Endodermal cell (in vitro differentiated cells): ENCODE measurements around the gene ABCA13. TPM values are rescaled to one million over a fixed set of nuclear protein-coding genes. Genes with fewer than 3 reads are reported as not detected.
A peak's percentile ranks its signal among the peaks of the same experiment; 100 is the strongest.

Source experiments
- DNase-seq: peaks from one replicate; pipeline ENCODE4 v3.0.0-alpha.2; 2017
- H3K27ac ChIP-seq: 2 replicates; pipeline ENCODE4 v1.5.1; 2013; ENCODE audit warnings: mild to moderate bottlenecking, low read depth, low read length, moderate library complexity
- H3K27me3 ChIP-seq: 2 replicates; pipeline ENCODE4 v1.6.1; 2013; ENCODE audit warnings: mild to moderate bottlenecking, low read length, moderate library complexity; ENCODE audit not compliant: insufficient read depth, control insufficient read depth, poor library complexity, severe bottlenecking
- H3K36me3 ChIP-seq: 2 replicates; pipeline ENCODE4 v1.7.0; 2013; ENCODE audit warnings: mild to moderate bottlenecking, low read length, moderate library complexity; ENCODE audit not compliant: control insufficient read depth, insufficient read depth
- H3K4me1 ChIP-seq: one replicate; pipeline ENCODE4 v1.7.0; 2013; ENCODE audit warnings: low read length; ENCODE audit not compliant: control insufficient read depth, insufficient read depth
- H3K4me3 ChIP-seq: 2 replicates; pipeline ENCODE4 v1.5.1; 2013; ENCODE audit warnings: mild to moderate bottlenecking, low read length, moderate library complexity
- H3K9ac ChIP-seq: 2 replicates; pipeline ENCODE4 v1.6.1; 2013; ENCODE audit warnings: mild to moderate bottlenecking, low read length, moderate library complexity; ENCODE audit not compliant: poor library complexity, severe bottlenecking; ENCODE audit errors: extremely low read depth
- H3K9me3 ChIP-seq: 2 replicates; pipeline ENCODE4 v1.6.1; 2013; ENCODE audit warnings: mild to moderate bottlenecking, low read length, moderate library complexity; ENCODE audit not compliant: control insufficient read depth
- H3K27ac Mint-ChIP-seq: 2 replicates; pipeline ENCODE4 v1.8.0; 2020; ENCODE audit warnings: mixed read lengths
- H3K27me3 Mint-ChIP-seq: 2 replicates; pipeline ENCODE4 v1.8.0; 2021; ENCODE audit warnings: mild to moderate bottlenecking, mixed read lengths; ENCODE audit not compliant: insufficient read depth
- H3K36me3 Mint-ChIP-seq: 2 replicates; pipeline ENCODE4 v1.8.0; 2020; ENCODE audit warnings: low read depth, mixed read lengths
- H3K4me1 Mint-ChIP-seq: 2 replicates; pipeline ENCODE4 v1.8.0; 2020; ENCODE audit warnings: mixed read lengths
- H3K4me3 Mint-ChIP-seq: 2 replicates; pipeline ENCODE4 v1.8.0; 2020; ENCODE audit warnings: mild to moderate bottlenecking, moderate library complexity, mixed read lengths
- H3K9me3 Mint-ChIP-seq: 2 replicates; pipeline ENCODE4 v1.8.0; 2020; ENCODE audit warnings: mild to moderate bottlenecking, mixed read lengths
- CTCF ChIP-seq: fragments of 200-600 bp; sonication (generic); conservative IDR thresholded peaks from 2 replicates; pipeline ENCODE4 v1.5.0; 2021; ENCODE audit warnings: antibody characterized with exemption, mild to moderate bottlenecking
- WGBS, 2 experiments: methylation state at CpG; one replicate each; pipeline versions ENCODE4 v1.1.5 to v1.1.7; 2013; ENCODE audit warnings: missing lambda C conversion rate in 2 of 2, mixed read lengths in 1 of 2; ENCODE audit not compliant: insufficient coverage in 1 of 2, insufficient read length in 1 of 2; 5-methylcytosine and 5-hydroxymethylcytosine counted together
- total RNA-seq, 2 donors: library from RNA; stranded (reverse); fragmentation: NEBNext Ultra II Directional in 1 of 2; extraction: Animal tissue kit (Norgen Biotek cat#: 25700) in 1 of 2; gene quantifications; 2 replicates in 1 of 2; 3 replicates in 1 of 2; pipeline ENCODE4 v1.2.1, GENCODE V29; 2021

Gene ABCA13
- total RNA-seq, 2 donors from 2014 or later: 0.04 to 0.11 TPM

GRCh38 chr7:48251766-48252165 is 80.5 kb downstream of the ABCA13 start:
- no peak overlapping the region for H3K4me3 Mint-ChIP-seq

GRCh38 chr7:48252995-48253394 is 81.7 kb downstream of the ABCA13 start:
- Histone ChIP-seq H3K4me1 (no peaks in the 10 kb centered on the region), H3K9me3 (no peaks in the 10 kb centered on the region), H3K27ac (no peak overlapping the region), H3K9ac (no peak overlapping the region), H3K27me3 (no peaks in the 10 kb centered on the region), H3K4me3 (no peak overlapping the region), H3K36me3 (no peaks in the 10 kb centered on the region)
- WGBS, 2 experiments: 76 to 80% methylated on average over 2 of the region's 2 CpGs
- no peaks in the 10 kb centered on the region for H3K36me3 Mint-ChIP-seq
- DNase-seq: peak; percentile 56
- TF ChIP-seq CTCF: peak; percentile 44
- no peaks in the 10 kb centered on the region for H3K27me3 Mint-ChIP-seq
- H3K4me3 Mint-ChIP-seq: no peak overlapping the region
- no peak overlapping the region for H3K27ac Mint-ChIP-seq
- H3K4me1 Mint-ChIP-seq: no peaks in the 10 kb centered on the region
- H3K9me3 Mint-ChIP-seq: no peaks in the 10 kb centered on the region

More at GRCh38 chr7:48251766-48252165, 80.5 kb downstream of the ABCA13 start:
- Histone ChIP-seq H3K36me3 (no peaks in the 10 kb centered on the region), H3K4me1 (no peaks in the 10 kb centered on the region), H3K9me3 (no peaks in the 10 kb centered on the region), H3K4me3 (no peak overlapping the region), H3K27ac (no peak overlapping the region), H3K27me3 (no peaks in the 10 kb centered on the region), H3K9ac (no peak overlapping the region)
- Mint-ChIP-seq H3K27ac (no peak overlapping the region), H3K9me3 (no peaks in the 10 kb centered on the region), H3K36me3 (no peaks in the 10 kb centered on the region), H3K27me3 (no peaks in the 10 kb centered on the region), H3K4me1 (no peaks in the 10 kb centered on the region)
- 70 to 92% methylated on average over 2 to 3 of the region's 4 CpGs for WGBS, 2 experiments
- no peak for TF ChIP-seq CTCF
- no peak for DNase-seq

- no peaks in the 10 kb centered on the region for H3K36me3 ChIP-seq
- no peak overlapping the region for H3K27ac ChIP-seq
- no peak overlapping the region for H3K4me3 Mint-ChIP-seq
- no peaks in the 10 kb centered on the region for H3K4me1 Mint-ChIP-seq
- H3K4me1 ChIP-seq: no peaks in the 10 kb centered on the region
- H3K9me3 ChIP-seq: no peaks in the 10 kb centered on the region
- 82% methylated on average over 1 of the region's 1 CpG; no CpG with 5 or more reads in 1 of the 2 experiments for WGBS, 2 experiments
- H3K9me3 Mint-ChIP-seq: no peaks in the 10 kb centered on the region
- TF ChIP-seq CTCF: no peak
- H3K9ac ChIP-seq: no peak overlapping the region
- no peak overlapping the region for H3K4me3 ChIP-seq
- DNase-seq: no peak
- no peak overlapping the region for H3K27ac Mint-ChIP-seq
- H3K36me3 Mint-ChIP-seq: no peaks in the 10 kb centered on the region
- no peaks in the 10 kb centered on the region for H3K27me3 Mint-ChIP-seq
- H3K27me3 ChIP-seq: no peaks in the 10 kb centered on the region
Measured at GRCh38 chr7:48255046-48255445, 83.8 kb downstream of the ABCA13 start.
